ENCODE measurements around the gene NLRP1. TPM values are rescaled to one million over a fixed set of nuclear protein-coding genes. Genes with fewer than 3 reads are reported as not detected.

Gene NLRP1
- total and polyA plus RNA-seq, 2 of the 13 experiments (the other 11 are each of a cell fraction or from before 2014, with no cell fraction given), result 3.4 to 3.7 TPM

DNA sequence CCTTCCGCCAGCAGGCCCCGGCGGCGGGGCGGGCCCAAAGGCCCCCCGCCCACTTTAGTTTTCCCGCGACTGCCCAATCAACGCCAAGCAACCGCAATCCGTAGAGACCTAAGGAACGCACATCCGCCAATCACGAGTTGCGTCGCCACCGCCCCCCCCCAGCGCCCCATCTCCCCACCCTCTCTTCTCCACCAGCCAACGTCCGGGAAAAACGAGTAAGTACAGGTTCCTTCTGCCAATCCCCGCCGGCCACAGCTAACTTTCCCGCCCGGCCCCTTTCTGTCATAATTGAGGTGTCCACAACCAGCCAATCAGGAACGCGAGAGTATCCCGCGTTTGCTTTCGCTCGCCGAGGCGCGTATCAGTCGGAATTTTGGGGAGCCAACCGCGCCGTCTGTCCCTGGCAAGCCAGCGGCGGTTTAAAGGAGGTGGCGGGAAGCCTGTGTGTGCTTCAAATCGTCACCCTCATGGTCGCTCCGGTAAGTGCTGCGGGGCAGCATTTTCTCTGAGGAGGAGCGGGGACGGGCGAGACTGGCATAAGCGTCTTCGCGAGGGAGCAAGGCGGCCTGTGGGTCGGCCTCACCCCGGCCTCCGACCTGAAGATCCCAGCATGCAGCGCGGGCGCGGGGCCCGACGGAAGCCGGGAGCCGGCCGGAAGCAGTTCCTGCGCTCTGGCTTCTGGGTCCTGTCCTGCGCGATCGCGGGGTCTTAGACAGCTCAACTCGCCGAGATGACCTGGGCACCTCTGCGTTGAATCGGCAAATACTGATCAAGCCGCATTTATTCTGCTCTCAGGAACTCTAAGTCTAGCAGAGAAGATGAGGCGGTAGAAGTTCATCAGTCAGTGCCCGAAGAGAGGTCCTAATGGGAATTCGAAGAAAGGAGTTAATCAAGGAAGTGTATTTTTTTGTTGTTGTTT, 97.8 kb downstream of the NLRP1 start, which contains the start of gene MIS12 (continued):
- TF ChIP-seq, protein P1, sequence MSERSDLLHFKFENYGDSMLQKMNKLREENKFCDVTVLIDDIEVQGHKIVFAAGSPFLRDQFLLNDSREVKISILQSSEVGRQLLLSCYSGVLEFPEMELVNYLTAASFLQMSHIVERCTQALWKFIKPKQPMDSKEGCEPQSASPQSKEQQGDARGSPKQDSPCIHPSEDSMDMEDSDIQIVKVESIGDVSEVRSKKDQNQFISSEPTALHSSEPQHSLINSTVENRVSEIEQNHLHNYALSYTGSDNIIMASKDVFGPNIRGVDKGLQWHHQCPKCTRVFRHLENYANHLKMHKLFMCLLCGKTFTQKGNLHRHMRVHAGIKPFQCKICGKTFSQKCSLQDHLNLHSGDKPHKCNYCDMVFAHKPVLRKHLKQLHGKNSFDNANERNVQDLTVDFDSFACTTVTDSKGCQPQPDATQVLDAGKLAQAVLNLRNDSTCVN (CRISPR knock-in tag; IDR thresholded peaks at IDR 0.05; ENCODE audit: borderline replicate concordance), result peak; percentile 74; the same call in 1 of the 2 replicates
- TF ChIP-seq CBFB (CRISPR knock-in tag; IDR thresholded peaks at IDR 0.05) (0 out of 2 replicates have a peak, but pooled peaks have one; percentile 60), PHB2 (IDR thresholded peaks at IDR 0.05; ENCODE audit: partially characterized antibody) (no peak), MTA1 (CRISPR knock-in tag; IDR thresholded peaks at IDR 0.05; ENCODE audit: borderline replicate concordance) (peak; percentile 40; the same call in 1 of the 2 replicates), SETDB1 (CRISPR knock-in tag; IDR thresholded peaks at IDR 0.05; ENCODE audit: borderline replicate concordance) (no peak), SUZ12 (IDR thresholded peaks at IDR 0.05; ENCODE audit: low read depth, low read length) (peak; percentile 14; the same call in 1 of the 2 replicates), SSRP1 (CRISPR knock-in tag; IDR thresholded peaks at IDR 0.05) (no peak), FOXP1 (IDR thresholded peaks at IDR 0.05) (no peak), FOXP1 (CRISPR knock-in tag; IDR thresholded peaks at IDR 0.05) (no peak), LCORL (IDR thresholded peaks at IDR 0.05) (peak; percentile 52; the same call in 1 of the 2 replicates), LCORL (CRISPR knock-in tag; IDR thresholded peaks at IDR 0.05) (peak; percentile 79), ZFP41 (CRISPR knock-in tag; IDR thresholded peaks at IDR 0.05; ENCODE audit: borderline replicate concordance) (peak; percentile 79; the same call in 1 of the 2 replicates), PAX8 (CRISPR knock-in tag; IDR thresholded peaks at IDR 0.05; ENCODE audit: borderline replicate concordance) (0 out of 2 replicates have a peak, but pooled peaks have one; percentile 52), GATAD2A (CRISPR knock-in tag; IDR thresholded peaks at IDR 0.05) (peak; percentile 30; the same call in 1 of the 2 replicates), ZNF30 (CRISPR knock-in tag; IDR thresholded peaks at IDR 0.05) (peak; percentile 86; the same call in 1 of the 2 replicates), ZNF383 (CRISPR knock-in tag; IDR thresholded peaks at IDR 0.05; ENCODE audit: borderline replicate concordance) (no peak), MEF2D (CRISPR knock-in tag; IDR thresholded peaks at IDR 0.05) (peak; percentile 90; the same call in 1 of the 2 replicates), SIN3A (IDR thresholded peaks at IDR 0.05; ENCODE audit: borderline replicate concordance, low read depth, low read length) (peak; percentile 88; the same call in 1 of the 2 replicates)
- TF ChIP-seq, protein P2, sequence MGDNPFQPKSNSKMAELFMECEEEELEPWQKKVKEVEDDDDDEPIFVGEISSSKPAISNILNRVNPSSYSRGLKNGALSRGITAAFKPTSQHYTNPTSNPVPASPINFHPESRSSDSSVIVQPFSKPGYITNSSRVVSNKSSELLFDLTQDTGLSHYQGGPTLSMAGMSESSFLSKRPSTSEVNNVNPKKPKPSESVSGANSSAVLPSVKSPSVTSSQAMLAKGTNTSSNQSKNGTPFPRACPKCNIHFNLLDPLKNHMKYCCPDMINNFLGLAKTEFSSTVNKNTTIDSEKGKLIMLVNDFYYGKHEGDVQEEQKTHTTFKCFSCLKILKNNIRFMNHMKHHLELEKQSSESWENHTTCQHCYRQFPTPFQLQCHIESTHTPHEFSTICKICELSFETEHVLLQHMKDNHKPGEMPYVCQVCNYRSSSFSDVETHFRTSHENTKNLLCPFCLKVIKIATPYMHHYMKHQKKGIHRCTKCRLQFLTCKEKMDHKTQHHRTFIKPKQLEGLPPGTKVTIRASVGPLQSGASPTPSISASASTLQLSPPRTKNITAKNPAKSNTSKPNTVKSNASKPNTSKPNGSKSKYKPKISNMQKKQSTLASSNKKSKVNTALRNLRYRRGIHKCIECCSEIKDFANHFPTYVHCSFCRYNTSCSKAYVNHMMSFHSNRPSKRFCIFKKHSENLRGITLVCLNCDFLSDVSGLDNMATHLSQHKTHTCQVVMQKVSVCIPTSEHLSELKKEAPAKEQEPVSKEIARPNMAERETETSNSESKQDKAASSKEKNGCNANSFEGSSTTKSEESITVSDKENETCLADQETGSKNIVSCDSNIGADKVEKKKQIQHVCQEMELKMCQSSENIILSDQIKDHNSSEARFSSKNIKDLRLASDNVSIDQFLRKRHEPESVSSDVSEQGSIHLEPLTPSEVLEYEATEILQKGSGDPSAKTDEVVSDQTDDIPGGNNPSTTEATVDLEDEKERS (CRISPR knock-in tag; IDR thresholded peaks at IDR 0.05), result peak; percentile 67
- TF ChIP-seq, protein P3, sequence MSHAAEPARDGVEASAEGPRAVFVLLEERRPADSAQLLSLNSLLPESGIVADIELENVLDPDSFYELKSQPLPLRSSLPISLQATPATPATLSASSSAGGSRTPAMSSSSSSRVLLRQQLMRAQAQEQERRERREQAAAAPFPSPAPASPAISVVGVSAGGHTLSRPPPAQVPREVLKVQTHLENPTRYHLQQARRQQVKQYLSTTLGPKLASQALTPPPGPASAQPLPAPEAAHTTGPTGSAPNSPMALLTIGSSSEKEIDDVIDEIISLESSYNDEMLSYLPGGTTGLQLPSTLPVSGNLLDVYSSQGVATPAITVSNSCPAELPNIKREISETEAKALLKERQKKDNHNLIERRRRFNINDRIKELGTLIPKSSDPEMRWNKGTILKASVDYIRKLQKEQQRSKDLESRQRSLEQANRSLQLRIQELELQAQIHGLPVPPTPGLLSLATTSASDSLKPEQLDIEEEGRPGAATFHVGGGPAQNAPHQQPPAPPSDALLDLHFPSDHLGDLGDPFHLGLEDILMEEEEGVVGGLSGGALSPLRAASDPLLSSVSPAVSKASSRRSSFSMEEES (CRISPR knock-in tag; IDR thresholded peaks at IDR 0.05), result peak; percentile 48
- TF ChIP-seq, protein P4, sequence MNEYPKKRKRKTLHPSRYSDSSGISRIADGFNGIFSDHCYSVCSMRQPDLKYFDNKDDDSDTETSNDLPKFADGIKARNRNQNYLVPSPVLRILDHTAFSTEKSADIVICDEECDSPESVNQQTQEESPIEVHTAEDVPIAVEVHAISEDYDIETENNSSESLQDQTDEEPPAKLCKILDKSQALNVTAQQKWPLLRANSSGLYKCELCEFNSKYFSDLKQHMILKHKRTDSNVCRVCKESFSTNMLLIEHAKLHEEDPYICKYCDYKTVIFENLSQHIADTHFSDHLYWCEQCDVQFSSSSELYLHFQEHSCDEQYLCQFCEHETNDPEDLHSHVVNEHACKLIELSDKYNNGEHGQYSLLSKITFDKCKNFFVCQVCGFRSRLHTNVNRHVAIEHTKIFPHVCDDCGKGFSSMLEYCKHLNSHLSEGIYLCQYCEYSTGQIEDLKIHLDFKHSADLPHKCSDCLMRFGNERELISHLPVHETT (CRISPR knock-in tag; conservative IDR thresholded peaks at IDR 0.05), result peak; percentile 82; the same call in 1 of the 2 replicates

All from HepG2 (cell line).